Skeletal muscle cell (primary cell): ENCODE measurements around the gene NIP7.
A peak's percentile ranks its signal among the peaks of the same experiment; 100 is the strongest.

Experiments used
- DNase-seq: peaks from one replicate; pipeline ENCODE4 v3.0.0-alpha.2; 2010; ENCODE audit warnings: low read depth
- H3K4me3 ChIP-seq: 2 replicates; pipeline ENCODE4 v1.5.1; 2011; ENCODE audit warnings: low read depth, mild to moderate bottlenecking, control low read depth, low read length, moderate library complexity

NIP7 gene

GRCh38 chr16:69378036-69378435 is 38.5 kb downstream of the NIP7 start:
- H3K4me3 ChIP-seq = no peak overlapping the region
- DNase-seq = no peak

- H3K4me3 ChIP-seq = no peak overlapping the region
- no peak for DNase-seq
Observed at GRCh38 chr16:69378760-69379159, 39.2 kb downstream of the NIP7 start.

GRCh38 chr16:69381231-69381630 is 41.7 kb downstream of the NIP7 start:
- no peak overlapping the region for H3K4me3 ChIP-seq
- DNase-seq = no peak

- DNase-seq = no peak
- no peak overlapping the region for H3K4me3 ChIP-seq
Observed at GRCh38 chr16:69382421-69382820, 42.8 kb downstream of the NIP7 start.

GRCh38 chr16:69384974-69385373 is 45.4 kb downstream of the NIP7 start:
- no peak for DNase-seq
- peak overlapping the region; percentile 75 for H3K4me3 ChIP-seq

- DNase-seq = no peak
- no peak overlapping the region for H3K4me3 ChIP-seq
Observed at GRCh38 chr16:69386596-69386995, 47.0 kb downstream of the NIP7 start.
